WI38 (cell line): Measurements from ENCODE around the gene CDNF.
"Not testable (repeated sequence)": the region's sequence is repeated elsewhere in the genome, so short reads cannot be mapped to it uniquely, and the experiment has no call there.

Experiments used
- H3K4me3 ChIP-seq: 2 replicates; pipeline ENCODE4 v1.5.1; 2011; ENCODE audit warnings: low read depth, mild to moderate bottlenecking, control low read depth, low read length
- CTCF ChIP-seq: IDR thresholded peaks from 2 replicates; pipeline ENCODE4 v1.5.1; 2012; ENCODE audit warnings: low read depth, mild to moderate bottlenecking, control low read depth, low read length

CDNF gene

GRCh38 chr10:14876764-14877163 is 38.9 kb upstream of the CDNF start:
- H3K4me3 ChIP-seq: peak overlapping the region; percentile 91
- no peak for TF ChIP-seq CTCF

GRCh38 chr10:14875941-14876340 is 38.1 kb upstream of the CDNF start:
- no peak overlapping the region for H3K4me3 ChIP-seq
- no peak for TF ChIP-seq CTCF

GRCh38 chr10:14873090-14873760 is 35.4 kb upstream of the CDNF start:
- no peak for TF ChIP-seq CTCF
- H3K4me3 ChIP-seq: no peak overlapping the region

GRCh38 chr10:14864871-14865270 is 27.0 kb upstream of the CDNF start:
- H3K4me3 ChIP-seq: not testable (repeated sequence)

GRCh38 chr10:14864466-14864865 is 26.6 kb upstream of the CDNF start:
- H3K4me3 ChIP-seq: not testable (repeated sequence)

GRCh38 chr10:14860791-14861190 is 23.0 kb upstream of the CDNF start:
- TF ChIP-seq CTCF: no peak
- H3K4me3 ChIP-seq: no peak overlapping the region

GRCh38 chr10:14859775-14860174 is 21.9 kb upstream of the CDNF start:
- H3K4me3 ChIP-seq: no peak overlapping the region
- TF ChIP-seq CTCF: no peak

GRCh38 chr10:14859043-14859442 is 21.2 kb upstream of the CDNF start:
- TF ChIP-seq CTCF: no peak

More at GRCh38 chr10:14859043-14859442, 21.2 kb upstream of the CDNF start:
- H3K4me3 ChIP-seq: no peak overlapping the region
